CD4-positive, alpha-beta T cell treated with Interferon alpha-2 for 1 hour (primary cell): Measurements from ENCODE around the gene PFKP.
"Not testable (repeated sequence)": the region's sequence is repeated elsewhere in the genome, so short reads cannot be mapped to it uniquely, and the experiment has no call there.

Source experiments
- DNase-seq, 2 donors: peaks; one replicate each; pipeline ENCODE4 v3.0.0-alpha.2; 2020 to 2022

Gene PFKP

DNA sequence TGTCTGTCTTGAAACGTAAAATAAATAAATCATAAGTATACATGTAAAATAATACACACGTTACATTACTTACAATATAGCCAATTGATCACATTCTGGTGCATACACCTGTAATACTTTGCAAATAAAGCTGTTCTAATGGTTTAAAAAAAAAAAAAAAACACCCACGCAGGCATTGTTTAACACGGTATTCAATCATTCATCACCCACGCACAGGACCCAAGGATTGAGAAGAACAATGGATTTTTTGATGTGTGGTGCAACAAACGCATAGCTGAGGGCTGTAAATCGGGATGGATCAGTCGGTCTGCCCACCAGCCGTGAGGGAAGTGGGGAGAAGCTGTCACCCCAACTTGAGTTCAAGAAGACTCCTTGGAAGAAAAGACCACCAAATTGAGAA is 96.5 kb downstream of the PFKP start:
- no peak for DNase-seq

DNA sequence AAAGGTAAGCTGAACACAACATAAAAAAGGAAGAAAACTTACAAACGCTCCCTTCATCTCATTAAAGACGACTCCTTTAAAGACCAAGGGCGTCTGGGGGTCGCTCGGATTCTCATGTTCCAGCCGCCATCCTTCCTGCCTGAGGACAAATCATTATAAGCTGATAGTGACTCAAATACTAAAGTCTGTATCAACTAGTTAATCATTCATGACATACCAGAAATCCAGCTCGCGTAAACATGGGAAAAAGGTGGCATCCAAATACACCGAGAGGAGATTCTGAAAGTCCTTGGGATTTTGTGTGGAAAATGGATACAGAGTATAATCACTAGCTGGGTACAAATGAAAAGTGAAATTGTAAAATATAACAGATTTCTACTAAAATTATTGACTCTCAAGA is 97.8 kb downstream of the PFKP start:
- no peak for DNase-seq

DNA sequence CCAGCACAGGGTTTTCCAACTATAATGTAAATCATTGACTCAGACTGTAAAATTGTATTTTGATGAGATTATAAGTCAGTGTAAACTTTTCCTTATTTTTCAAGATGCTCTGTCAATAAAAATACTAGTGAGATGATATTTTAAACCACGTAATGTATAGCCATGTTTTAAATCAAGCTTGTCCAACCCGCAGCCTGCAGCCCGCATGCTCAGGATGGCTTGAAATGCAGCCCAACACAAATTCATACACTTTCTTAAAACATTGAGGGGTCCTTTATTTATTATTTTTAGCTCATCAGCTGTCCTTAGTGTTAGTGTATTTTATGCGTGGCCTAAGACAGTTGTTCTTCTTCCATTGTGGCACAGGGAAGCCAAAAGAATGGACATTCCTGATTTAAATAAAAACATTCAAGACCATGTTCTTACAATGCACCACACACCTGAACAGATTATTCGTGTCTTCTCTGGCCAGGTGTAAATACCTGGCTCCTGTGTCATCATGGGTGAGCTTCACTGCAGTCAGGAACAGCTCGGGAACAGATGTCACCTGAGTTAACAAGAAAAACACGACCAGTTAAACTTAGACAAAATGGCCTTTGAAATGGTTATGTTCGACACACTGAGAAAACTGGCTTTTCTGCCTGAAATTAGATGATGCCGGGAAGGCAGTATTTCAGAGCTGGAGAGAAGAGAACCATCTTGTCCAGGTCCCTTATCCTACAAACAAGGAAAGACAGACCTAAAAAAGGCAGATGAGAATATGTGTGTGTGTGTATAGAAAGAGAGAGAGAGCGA is 99.3 kb downstream of the PFKP start:
- DNase-seq = no peak

DNA sequence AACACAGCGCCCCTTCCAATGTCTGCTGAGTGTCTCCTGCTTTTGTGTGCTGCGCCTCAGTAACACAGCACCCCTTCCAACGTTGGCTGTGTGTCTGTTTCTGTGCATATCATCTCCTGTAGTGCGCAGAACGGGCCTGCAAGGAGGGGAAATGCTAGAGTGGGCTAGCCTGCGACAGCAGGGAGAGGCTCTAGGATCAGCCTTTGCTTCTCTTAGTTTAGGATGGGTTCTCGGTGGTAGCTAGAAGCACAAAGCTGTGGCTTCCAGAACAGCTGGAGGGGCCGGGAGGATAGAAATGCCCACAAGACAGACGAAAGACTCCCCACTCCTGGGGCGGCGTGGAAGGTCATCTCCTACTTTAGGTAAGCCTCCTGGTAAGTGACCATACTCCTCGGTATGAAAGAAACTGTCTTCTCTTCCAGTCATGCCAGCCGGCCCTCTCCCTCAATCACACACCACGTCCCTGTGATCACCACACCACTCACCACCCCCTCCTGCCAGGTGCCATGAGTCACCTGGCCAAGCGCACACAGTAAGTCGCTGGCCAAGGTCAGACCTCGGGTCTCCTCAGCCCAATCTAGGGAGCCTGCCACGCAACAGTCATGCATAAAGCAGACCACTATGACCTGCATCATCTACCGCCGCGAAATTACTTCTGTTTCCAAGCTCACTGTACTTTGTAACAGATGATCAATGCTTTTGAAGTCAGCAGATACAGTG is 100.4 kb downstream of the PFKP start:
- no peak for DNase-seq

DNA sequence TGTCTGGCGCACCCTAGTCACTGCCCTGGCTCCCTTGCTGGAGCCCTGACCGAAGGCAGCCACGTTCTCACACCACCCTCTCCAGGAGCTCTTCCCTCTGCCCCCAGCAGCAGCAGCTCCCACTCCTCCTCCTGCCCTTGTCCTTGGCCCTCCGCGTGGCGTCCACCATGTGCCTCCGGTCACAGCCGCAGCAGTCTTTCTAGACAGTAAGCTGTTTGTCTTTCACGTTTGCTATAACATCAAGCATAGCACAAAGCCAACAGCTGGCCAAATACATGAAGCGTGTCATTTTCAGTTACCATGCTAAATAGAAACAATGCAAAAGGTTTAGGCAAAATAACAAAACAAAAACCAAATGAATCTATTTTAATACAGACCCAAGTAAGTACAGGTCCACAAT is 101.9 kb downstream of the PFKP start:
- no peak for DNase-seq

DNA sequence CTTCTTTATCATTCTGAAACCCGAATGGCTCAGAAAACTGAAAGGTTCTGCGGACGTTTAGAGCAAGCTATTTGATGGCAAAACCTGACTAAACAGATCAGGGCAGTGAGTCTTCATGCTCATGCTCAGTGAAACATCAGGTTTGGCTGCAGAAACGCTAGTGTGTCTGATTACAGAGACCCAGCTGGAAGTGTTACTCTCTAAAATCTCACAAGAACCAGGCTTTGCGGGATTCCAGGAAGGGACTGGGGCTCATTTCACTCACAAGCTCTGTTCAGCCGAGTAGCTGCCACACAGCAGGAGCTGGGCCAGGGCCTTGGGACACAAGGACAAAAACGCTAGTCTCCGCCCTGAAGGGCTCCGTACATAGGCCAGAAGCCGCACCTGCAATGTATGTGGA is 102.3 kb downstream of the PFKP start:
- no peak for DNase-seq

DNA sequence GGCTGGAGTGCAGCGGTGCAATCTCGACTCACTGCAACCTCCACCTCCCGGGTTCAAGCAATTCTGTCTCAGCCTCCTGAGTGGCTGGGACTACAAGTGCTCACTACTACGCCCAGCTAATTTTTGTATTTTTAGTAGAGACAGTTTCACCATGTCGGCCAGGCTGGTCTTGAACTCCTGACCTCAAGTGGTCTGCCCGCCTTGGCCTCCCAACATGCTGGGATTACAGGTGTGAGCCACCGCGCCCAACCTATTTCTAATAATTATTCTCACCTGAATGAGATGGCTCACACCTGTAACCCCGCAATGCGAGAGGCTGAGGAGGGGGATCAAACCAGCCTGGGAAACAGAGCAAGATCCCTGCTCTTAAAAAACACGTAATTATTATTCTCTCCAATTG is 104.1 kb downstream of the PFKP start:
- not testable (repeated sequence) for DNase-seq

DNA sequence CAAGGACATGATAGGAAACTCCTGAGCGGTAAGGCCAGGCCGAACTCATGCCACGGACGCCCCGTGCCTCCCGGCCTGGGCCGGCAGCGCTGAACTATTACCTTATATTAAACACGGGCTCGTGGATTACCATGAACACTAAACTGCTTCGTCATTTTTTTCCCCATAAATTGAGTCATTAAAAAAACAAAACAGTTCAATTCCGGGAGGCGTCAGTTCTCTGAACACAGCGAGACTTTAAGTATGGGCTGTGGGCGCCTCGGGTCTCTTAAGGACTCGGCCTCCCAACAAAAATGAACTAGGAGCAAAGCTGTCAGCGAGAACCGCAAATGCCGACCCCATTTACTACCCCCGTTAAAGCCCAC is 104.7 kb downstream of the PFKP start:
- peak; percentile 31 to 47 for DNase-seq

DNA sequence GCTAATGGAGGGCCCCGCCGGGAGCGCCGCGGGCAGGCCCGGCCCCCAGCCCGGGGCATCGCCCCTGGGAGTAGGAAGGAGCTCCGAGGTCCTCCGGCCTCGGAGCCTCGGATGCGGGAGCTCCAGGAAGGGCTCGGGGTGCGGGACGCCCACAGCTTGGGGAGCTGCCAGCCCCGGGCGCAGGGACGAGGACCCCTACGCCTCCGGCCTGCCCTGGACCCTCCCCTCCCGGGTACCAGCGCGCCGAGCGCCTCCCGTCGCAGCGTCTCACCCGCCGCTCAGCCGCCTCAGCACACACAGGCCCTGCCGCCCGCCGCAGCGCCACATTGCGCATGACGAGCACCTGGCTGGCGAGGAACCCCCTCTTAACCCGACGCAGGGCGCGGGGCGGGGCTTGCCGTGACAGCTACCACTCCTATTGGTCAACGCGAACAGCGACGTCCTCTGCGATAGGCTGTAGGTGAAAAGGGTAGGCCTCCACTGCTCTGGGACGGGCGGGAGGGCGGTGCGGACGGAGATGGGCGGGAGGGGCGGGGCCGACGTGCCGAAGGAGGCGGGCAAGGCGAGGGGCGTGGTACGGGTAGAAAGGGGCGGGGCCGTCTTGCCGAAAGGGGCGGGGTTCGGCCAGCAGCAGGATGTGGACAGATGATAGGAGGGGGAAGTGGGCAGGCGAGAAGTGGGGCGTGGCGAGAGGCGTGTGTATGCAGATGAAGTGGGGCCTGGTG is 105.3 kb downstream of the PFKP start, which contains the start of gene PITRM1:
Gene PITRM1, minus strand, starts transcription at position 337 of the 725 bp plus-strand sequence. Its CDS starts 10 bp downstream, at position 327.
- DNase-seq = peak; percentile 99 to 100

DNA sequence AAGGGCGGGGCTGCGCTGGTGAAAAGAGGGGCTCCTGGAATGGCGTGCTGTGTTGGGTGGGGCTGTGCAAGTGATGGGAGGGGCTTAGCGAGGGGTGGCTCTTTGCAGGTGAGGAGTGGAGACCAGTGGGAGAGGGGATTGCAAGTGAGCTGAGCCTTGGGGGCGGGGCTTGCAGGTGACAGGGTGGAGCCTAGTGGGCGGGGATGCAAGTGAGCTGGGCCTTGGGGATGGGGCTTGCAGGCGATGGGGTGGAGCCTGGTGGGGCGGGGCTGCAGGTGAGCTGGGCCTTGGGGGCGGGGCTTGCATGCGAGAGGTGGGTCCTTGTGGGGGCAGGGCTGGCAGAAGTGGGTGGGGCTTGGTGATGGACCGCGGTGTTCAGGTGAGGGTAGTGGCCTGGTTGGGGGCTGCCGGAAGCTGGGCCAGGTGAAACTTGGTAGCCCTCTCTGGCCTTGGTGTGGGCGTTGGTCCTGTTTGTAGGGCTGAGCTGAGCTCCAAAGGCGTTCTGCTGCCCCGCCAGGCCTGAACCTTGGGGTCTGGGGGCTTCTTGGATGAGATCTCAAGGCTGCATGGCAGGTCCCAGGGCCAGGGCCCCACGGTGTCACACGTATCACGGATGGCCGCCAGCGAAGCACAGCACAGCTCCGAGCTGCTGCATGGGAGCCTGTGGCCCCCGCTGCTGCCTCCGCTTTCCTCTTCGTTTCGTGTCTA is 106.0 kb downstream of the PFKP start:
- no peak for DNase-seq

DNA sequence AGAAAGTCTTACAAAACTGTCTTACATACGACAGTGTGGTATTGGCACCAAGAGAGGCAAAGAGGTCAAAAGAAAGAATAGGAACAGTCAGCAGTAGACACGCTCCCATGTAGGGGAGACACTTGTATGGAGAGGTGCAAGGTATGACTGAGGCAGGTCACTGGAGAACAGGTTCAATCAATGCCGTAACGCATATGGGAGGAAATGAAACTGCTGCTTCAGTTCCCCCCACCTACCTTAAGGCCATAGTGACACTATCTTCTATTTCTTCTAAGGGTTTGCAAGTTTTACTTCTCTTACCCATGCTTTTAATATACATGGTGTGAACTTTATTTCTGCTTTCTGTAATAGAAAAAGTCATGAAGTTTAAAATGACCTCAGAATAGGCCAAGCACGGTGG is 110.7 kb downstream of the PFKP start:
- no peak for DNase-seq

DNA sequence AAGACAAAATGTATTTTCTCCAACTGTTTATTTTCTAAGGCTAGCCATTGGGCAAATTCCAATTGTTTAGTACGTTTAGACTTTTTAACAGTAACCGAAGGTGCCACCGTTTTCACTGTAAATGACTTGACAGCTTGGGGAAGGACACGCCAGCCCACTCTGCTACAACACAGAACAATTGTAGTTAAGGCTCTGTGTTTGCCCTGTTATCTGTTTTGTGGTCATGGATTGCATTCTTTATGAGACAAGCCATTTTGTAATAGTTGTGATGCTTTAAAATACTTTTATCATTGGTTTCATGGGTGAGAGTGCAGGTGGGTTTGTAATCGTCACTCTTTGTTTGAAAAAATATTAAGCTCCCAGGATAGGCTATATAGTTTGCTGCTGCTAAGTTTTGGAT is 111.8 kb downstream of the PFKP start:
- no peak for DNase-seq

DNA sequence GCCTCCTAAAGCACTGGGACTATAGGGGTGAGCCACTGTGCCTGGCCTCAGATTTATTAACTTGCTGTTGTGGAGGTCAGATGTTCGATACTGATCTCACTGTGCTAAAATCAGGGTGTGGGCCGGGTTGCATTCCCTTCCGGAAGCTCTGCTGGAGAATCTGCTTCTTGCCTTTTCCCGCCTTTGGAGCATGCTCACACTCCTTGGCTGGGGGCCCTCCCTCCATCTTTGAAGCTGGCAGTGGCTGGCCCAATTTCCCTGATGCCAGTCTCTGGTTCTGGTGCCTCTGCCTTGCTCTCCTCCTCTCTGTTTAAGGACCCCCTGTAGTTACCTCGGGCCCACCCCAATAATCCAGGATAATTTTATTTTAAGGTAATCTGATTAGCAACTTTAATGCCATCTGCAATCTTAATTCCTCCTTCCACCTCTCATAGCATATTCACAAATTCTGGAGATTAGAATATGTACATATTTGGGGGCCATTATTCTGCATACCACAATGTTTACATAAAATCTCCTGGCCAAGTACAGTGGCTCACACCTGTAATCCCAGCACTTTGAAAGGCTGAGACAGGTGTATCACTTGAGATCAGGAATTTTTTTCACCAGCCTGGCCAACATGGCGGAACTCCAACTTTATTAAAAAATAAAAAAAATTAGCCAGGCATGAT is 113.1 kb downstream of the PFKP start:
- DNase-seq = no peak

DNA sequence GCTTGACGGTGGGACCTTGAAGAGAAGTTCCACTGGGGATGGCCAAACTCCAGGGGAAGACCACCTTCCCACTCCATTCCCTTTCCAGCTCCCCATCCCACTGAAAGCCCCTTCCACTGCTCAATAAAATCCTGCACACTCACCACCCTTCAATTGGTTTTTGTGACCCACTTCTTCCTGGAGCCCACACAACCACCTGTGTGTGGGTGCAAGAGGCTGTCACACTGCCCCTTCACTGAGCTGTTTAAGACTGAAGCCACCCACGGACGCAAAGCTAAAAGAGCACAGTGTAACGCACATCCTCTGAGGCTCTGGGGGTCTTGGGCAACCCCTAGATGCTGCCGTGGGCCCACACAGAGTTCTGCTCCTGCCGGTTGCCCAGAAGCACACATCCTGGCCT is 118.0 kb downstream of the PFKP start:
- no peak for DNase-seq

DNA sequence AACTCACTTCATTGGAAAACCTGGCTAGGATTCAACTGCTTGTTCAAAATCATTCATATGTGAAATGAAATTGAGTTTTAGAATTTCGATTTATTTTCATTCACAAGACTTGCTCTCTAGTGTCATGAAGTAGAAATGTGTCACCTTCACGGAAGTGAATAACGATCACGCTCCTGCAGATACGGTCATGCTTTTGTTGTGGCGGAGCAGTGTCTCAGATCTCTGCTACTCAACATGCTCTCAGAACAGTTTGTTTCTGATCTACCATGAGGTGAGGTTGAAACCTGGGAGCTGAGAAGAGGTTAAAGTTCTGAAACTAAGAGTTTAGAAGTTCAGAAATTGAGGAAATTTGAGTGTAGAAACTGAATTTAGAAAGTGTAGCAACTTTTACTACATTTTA is 119.0 kb downstream of the PFKP start:
- peak; percentile 43 to 45 for DNase-seq
